Testis (tissue), 2 donors: Measurements from ENCODE around the gene NRCAM.

Experiments used
- CTCF ChIP-seq, 3 experiments: fragments of 450-650 bp in 2 of 3; fragments of 200-600 bp in 1 of 3; sonication (generic) in 1 of 3; IDR thresholded peaks; one replicate each; pipeline ENCODE4 v1.5.1; 2016 to 2019; ENCODE audit warnings: antibody characterized with exemption in 3 of 3, mild to moderate bottlenecking in 2 of 3, moderate library complexity in 1 of 3
- POLR2A ChIP-seq: fragments of 450-650 bp; IDR thresholded peaks from one replicate; pipeline ENCODE4 v1.6.1; 2017; ENCODE audit warnings: antibody characterized with exemption, mild to moderate bottlenecking, moderate library complexity

- no peak for TF ChIP-seq CTCF (IDR thresholded peaks at IDR 0.05)
- TF ChIP-seq POLR2A, result no peak
Measured at GRCh38 chr7:108424013-108424412, 32.2 kb downstream of the NRCAM start.
